Psoas muscle (tissue), 8 donors: ENCODE results near the gene CILP. TPM values are rescaled to one million over a fixed set of nuclear protein-coding genes. Genes with fewer than 3 reads are reported as not detected.

Experiments used
- ATAC-seq, 4 donors: fragments of 200-7000 bp; cut with Tn5 transposase; one replicate each; pipeline ENCODE4 v1.9.1; 2020; ENCODE audit warnings: moderate library complexity in 3 of 4, mild to moderate bottlenecking in 2 of 4
- DNase-seq, 2 donors: peaks; one replicate each; pipeline ENCODE4 v3.0.0-alpha.2; 2020
- H3K27ac ChIP-seq: fragments of 200-600 bp; one replicate; pipeline ENCODE4 v1.8.0; 2022
- H3K27me3 ChIP-seq, 3 donors: fragments of 200-600 bp in 1 of 3; one replicate each; pipeline versions ENCODE4 v1.6.1 to v1.8.0; 2013 to 2022; ENCODE audit warnings: low read length in 2 of 3, mild to moderate bottlenecking in 2 of 3, moderate library complexity in 1 of 3; ENCODE audit not compliant: insufficient read depth in 3 of 3
- H3K36me3 ChIP-seq, 2 donors: fragments of 200-600 bp in 1 of 2; one replicate each; pipeline versions ENCODE4 v1.6.1 to v1.8.0; 2013 to 2022; ENCODE audit warnings: low read depth in 1 of 2, mild to moderate bottlenecking in 1 of 2, moderate library complexity in 1 of 2; ENCODE audit not compliant: insufficient read depth in 1 of 2
- H3K4me1 ChIP-seq: fragments of 200-600 bp; one replicate; pipeline ENCODE4 v1.8.0; 2022
- H3K4me3 ChIP-seq: fragments of 200-600 bp; one replicate; pipeline ENCODE4 v1.8.0; 2022; ENCODE audit warnings: mild to moderate bottlenecking
- H3K9me3 ChIP-seq: fragments of 200-600 bp; one replicate; pipeline ENCODE4 v1.8.0; 2022
- WGBS, 3 donors: extraction: QIAGEN DNeasy Blood & Tissue Kit; methylation state at CpG; one replicate each; pipeline versions ENCODE4 v1.1.6 to v1.1.7; 2013; 5-methylcytosine and 5-hydroxymethylcytosine counted together
- intact Hi-C, 2 donors: fragments of 100-400 bp; cut with DNase I; formaldehyde crosslinking; loops; one replicate each; pipeline versions ENCODE4 v1.11.0 to v1.14.2; 2022
- long read RNA-seq, 2 donors: library from polyadenylated mRNA; unstranded; transcript quantifications; one replicate each; pipeline ENCODE4 v2.0.0, GENCODE V29; 2021
- polyA plus RNA-seq, 3 donors: library from polyadenylated mRNA; stranded (reverse); fragments of 200-250 nt; gene quantifications; one replicate each; pipeline ENCODE4 v1.2.3, GENCODE V29; 2013
- total RNA-seq, 4 donors: library from RNA; stranded (reverse); fragmentation: NEBNext Ultra II Directional in 2 of 4; extraction: Animal tissue kit (Norgen Biotek cat#: 25700) in 2 of 4; gene quantifications; one replicate each; pipeline versions ENCODE4 v1.2.1 to v1.2.4, GENCODE V29; 2021 to 2023
- TF ChIP-seq, protein P1 (sequence below): fragments of 200-600 bp; IDR thresholded peaks from one replicate; pipeline ENCODE4 v1.8.0; 2022; ENCODE audit warnings: antibody characterized with exemption
- donor health status: healthy with polysubstance abuse.
- donor health status: DM: no; HTN: no; CAD: no; lungs with moderate emphysema.
- donor health status: Bipolar disorder and iron deficiency.
- donor health status: healthy.
- donor health status: DM: yes; HTN: yes; CAD: no.
- donor health status: DM: no; HTN: no; CAD: no.
- donor health status: DM: no; HTN: no; CAD: no.
- donor health status: DM: yes; HTN: yes; CAD: no.

The CILP gene, protein sequence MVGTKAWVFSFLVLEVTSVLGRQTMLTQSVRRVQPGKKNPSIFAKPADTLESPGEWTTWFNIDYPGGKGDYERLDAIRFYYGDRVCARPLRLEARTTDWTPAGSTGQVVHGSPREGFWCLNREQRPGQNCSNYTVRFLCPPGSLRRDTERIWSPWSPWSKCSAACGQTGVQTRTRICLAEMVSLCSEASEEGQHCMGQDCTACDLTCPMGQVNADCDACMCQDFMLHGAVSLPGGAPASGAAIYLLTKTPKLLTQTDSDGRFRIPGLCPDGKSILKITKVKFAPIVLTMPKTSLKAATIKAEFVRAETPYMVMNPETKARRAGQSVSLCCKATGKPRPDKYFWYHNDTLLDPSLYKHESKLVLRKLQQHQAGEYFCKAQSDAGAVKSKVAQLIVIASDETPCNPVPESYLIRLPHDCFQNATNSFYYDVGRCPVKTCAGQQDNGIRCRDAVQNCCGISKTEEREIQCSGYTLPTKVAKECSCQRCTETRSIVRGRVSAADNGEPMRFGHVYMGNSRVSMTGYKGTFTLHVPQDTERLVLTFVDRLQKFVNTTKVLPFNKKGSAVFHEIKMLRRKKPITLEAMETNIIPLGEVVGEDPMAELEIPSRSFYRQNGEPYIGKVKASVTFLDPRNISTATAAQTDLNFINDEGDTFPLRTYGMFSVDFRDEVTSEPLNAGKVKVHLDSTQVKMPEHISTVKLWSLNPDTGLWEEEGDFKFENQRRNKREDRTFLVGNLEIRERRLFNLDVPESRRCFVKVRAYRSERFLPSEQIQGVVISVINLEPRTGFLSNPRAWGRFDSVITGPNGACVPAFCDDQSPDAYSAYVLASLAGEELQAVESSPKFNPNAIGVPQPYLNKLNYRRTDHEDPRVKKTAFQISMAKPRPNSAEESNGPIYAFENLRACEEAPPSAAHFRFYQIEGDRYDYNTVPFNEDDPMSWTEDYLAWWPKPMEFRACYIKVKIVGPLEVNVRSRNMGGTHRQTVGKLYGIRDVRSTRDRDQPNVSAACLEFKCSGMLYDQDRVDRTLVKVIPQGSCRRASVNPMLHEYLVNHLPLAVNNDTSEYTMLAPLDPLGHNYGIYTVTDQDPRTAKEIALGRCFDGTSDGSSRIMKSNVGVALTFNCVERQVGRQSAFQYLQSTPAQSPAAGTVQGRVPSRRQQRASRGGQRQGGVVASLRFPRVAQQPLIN
- total RNA-seq, result 10 to 100 TPM in 2 of 4 donors, 1 to 10 TPM in 2; 5.6 to 31.7 (median 12.7) TPM
- polyA plus RNA-seq, result 10 to 100 TPM in 1 of 3 donors, 1 to 10 TPM in 2; 3.9 to 13.0 (median 5.3) TPM
- long read RNA-seq, donor 1, full-length matches to known transcripts, result 36 of 48 reads
- long read RNA-seq, donor 1, partial matches to known transcripts, result 5 of 48 reads
- long read RNA-seq, donor 1, other reads (novel, unspliced or antisense), result 7 of 48 reads
- long read RNA-seq, donor 2, full-length matches to known transcripts, result 31 of 47 reads
- long read RNA-seq, donor 2, partial matches to known transcripts, result 6 of 47 reads
- long read RNA-seq, donor 2, other reads (novel, unspliced or antisense), result 10 of 47 reads

DNA sequence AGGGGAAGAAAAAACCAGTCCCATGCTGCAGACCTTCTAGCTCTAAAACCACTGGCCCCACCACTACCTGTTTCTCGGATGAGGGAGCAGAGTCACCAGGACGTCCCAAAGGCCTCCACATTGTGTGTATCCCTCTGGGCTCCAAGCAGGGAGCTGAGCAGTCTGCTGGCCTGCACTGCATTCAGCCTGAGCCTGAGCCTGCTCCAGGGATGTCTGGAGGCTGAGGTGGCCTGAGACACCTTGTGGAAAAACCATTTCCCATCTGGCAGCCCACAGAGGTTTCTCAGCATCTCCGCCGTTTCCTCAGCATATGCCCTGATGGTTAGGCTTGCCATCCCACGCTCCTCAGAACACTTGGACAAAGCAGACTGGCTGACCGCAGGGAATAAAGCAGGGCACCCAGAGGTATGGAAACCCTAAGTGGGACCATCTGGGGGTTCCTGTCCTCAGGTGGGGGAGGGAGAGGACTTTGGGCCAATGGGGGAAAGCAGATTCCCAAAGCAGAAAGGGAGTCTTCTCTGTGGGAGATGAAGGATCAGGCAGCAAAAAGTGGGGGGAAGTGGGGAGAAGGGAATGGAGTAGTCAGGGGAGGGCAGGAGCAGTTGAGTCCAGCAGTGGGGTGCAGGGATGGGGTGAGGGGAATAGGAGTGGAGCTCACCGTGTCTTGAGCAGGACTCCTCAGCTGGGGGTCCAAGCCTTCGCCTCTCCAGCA is at the start of gene CILP:
CILP (minus strand) TSS at position 704 of the 712 bp plus-strand sequence. CDS start 1,718 bp downstream, outside the sequence.
- TF ChIP-seq, protein P1, sequence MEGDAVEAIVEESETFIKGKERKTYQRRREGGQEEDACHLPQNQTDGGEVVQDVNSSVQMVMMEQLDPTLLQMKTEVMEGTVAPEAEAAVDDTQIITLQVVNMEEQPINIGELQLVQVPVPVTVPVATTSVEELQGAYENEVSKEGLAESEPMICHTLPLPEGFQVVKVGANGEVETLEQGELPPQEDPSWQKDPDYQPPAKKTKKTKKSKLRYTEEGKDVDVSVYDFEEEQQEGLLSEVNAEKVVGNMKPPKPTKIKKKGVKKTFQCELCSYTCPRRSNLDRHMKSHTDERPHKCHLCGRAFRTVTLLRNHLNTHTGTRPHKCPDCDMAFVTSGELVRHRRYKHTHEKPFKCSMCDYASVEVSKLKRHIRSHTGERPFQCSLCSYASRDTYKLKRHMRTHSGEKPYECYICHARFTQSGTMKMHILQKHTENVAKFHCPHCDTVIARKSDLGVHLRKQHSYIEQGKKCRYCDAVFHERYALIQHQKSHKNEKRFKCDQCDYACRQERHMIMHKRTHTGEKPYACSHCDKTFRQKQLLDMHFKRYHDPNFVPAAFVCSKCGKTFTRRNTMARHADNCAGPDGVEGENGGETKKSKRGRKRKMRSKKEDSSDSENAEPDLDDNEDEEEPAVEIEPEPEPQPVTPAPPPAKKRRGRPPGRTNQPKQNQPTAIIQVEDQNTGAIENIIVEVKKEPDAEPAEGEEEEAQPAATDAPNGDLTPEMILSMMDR, result no peak
- H3K27ac ChIP-seq, result peak within 1 kb of the TSS; percentile 53
- no peaks in the 10 kb centered on the region for H3K36me3 ChIP-seq
- peak within 1 kb of the TSS; percentile 41 for H3K4me3 ChIP-seq
- ATAC-seq (no peak), DNase-seq (no peak)
- 51 to 59% (median 53%) methylated on average over 7 to 8 of the region's 8 CpGs for WGBS, 3 donors
- H3K27me3 ChIP-seq, result no peaks in the 10 kb centered on the region
- intact Hi-C loops, result no loop called here
- H3K9me3 ChIP-seq, result no peaks in the 10 kb centered on the region
- H3K4me1 ChIP-seq, result peaks cover 18% of the 10 kb centered on the region

DNA sequence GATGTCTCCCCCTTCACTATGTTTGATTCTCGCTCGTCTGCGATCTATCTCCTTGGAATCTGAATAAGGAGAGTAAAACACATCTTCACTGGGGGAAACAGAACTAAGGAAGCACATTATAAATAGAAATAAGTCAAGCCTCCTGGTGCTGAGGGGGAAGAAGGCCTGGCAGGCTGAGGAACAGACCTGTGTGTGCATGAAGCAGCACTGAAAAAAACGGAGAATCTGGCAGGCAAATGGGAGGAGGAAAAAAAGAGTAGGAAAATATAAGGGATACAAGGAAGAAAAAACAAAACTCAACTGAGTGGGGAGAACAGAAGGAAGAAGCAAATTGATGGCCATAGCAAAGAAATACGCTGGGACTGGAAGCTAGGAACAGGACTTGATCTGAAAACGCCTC is 49.7 kb upstream of the CILP start:
- TF ChIP-seq, protein P1, result no peak
- intact Hi-C loops, result loop anchor here in 1 of 2 donors (5.0 kb wide), 1 partner anchor 309 kb away; no protein-coding TSS in a partner anchor
- DNase-seq, result no peak
- H3K9me3 ChIP-seq, result no peaks in the 10 kb centered on the region
- no peaks in the 10 kb centered on the region for H3K27me3 ChIP-seq
- H3K36me3 ChIP-seq, result peaks cover 16 to 71% of the 10 kb centered on the region in 2 donors
- no peak overlapping the region for H3K4me3 ChIP-seq
- no peak for ATAC-seq
- WGBS, 3 donors, result 95 to 96% (median 95%) methylated on average over 6 of the region's 6 CpGs
- H3K27ac ChIP-seq, result no peak overlapping the region
- no peaks in the 10 kb centered on the region for H3K4me1 ChIP-seq

DNA sequence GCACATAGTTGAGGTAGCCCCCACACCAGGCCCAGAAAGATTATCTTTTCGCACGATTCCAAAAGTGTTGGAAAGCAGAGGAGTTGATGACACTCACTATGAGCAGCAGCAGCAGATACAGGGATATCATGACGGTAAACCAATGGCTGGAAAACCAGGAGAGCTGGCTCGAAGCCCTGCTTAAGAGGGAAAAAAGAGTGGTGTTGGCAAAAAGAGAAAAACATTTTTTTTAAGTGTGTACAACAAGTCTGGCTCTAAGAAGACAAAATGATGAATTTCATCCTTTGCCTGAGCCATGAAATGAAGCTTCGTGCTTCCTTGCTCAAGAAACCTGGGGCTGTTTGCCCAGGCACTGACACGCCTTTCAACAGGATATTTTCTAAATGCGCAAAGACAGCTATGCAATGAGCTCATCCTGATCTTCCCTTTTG is 48.1 kb upstream of the CILP start:
- Histone ChIP-seq H3K9me3 (no peaks in the 10 kb centered on the region), H3K27me3 (no peaks in the 10 kb centered on the region), H3K4me3 (no peak overlapping the region), H3K4me1 (no peaks in the 10 kb centered on the region), H3K36me3 (peaks cover 14 to 69% of the 10 kb centered on the region in 2 donors), H3K27ac (no peak overlapping the region)
- TF ChIP-seq, protein P1, result no peak
- DNase-seq (peak; percentile 62 to 76), ATAC-seq (peak; percentile 19 to 65 (median 34))
- WGBS, 3 donors, result 56 to 72% (median 62%) methylated on average over 7 of the region's 7 CpGs
- intact Hi-C loops, result no loop called here
